HepG2 (cell line): ENCODE results near the gene LBR. TPM values are rescaled to one million over a fixed set of nuclear protein-coding genes. Genes with fewer than 3 reads are reported as not detected.
A peak's percentile ranks its signal among the peaks of the same experiment; 100 is the strongest.

ENCODE experiments used
- BORCS8-MEF2B ChIP-seq: sonication (generic); formaldehyde crosslinking; IDR thresholded peaks from 2 replicates; pipeline ENCODE4 v1.8.0; 2022; ENCODE audit warnings: mild to moderate bottlenecking, missing genetic modification reagents
- DMTF1 ChIP-seq: sonication (generic); formaldehyde crosslinking; IDR thresholded peaks from 2 replicates; pipeline ENCODE4 v1.4.0; 2020; ENCODE audit warnings: mild to moderate bottlenecking, missing genetic modification reagents
- DR1 ChIP-seq: sonication (generic); formaldehyde crosslinking; IDR thresholded peaks from 2 replicates; pipeline ENCODE4 v1.8.0; 2021; ENCODE audit warnings: mild to moderate bottlenecking, missing genetic modification reagents, inconsistent platforms
- DZIP1 ChIP-seq: sonication (generic); formaldehyde crosslinking; IDR thresholded peaks from 2 replicates; pipeline ENCODE4 v1.5.0; 2020; ENCODE audit warnings: mild to moderate bottlenecking, missing genetic modification reagents
- MAF1 ChIP-seq: sonication (generic); formaldehyde crosslinking; IDR thresholded peaks from 2 replicates; pipeline ENCODE4 v1.5.0; 2020; ENCODE audit warnings: missing genetic modification reagents, borderline replicate concordance
- NFYB ChIP-seq: sonication (generic); formaldehyde crosslinking; IDR thresholded peaks from 2 replicates; pipeline ENCODE4 v1.4.0; 2020; ENCODE audit warnings: missing genetic modification reagents
- PHF5A ChIP-seq: IDR thresholded peaks from one replicate; pipeline ENCODE4 v1.6.1; 2018; ENCODE audit warnings: low read depth, missing genetic modification reagents; ENCODE audit not compliant: unreplicated experiment
- U2AF1 ChIP-seq: fragments of 200-400 bp; formaldehyde crosslinking; optimal IDR thresholded peaks from 2 replicates; pipeline ENCODE3; 2017; ENCODE audit warnings: mild to moderate bottlenecking, low read depth, low read length
- XRCC5 ChIP-seq: fragments of 200-400 bp; formaldehyde crosslinking; optimal IDR thresholded peaks from 2 replicates; pipeline ENCODE3; 2017; ENCODE audit warnings: mild to moderate bottlenecking, low read length
- YEATS4 ChIP-seq: sonication (generic); formaldehyde crosslinking; IDR thresholded peaks from 2 replicates; pipeline ENCODE4 v1.4.0; 2020; ENCODE audit warnings: missing genetic modification reagents, borderline replicate concordance
- ZNF225 ChIP-seq: sonication (generic); formaldehyde crosslinking; IDR thresholded peaks from 2 replicates; pipeline ENCODE4 v1.4.0; 2020; ENCODE audit warnings: mild to moderate bottlenecking, missing genetic modification reagents
- ZNF24 ChIP-seq: fragments of 450-650 bp; IDR thresholded peaks from 2 replicates; pipeline ENCODE4 v1.6.1; 2017; ENCODE audit warnings: antibody characterized with exemption, mild to moderate bottlenecking
- ZNF274 ChIP-seq: sonication (generic); formaldehyde crosslinking; IDR thresholded peaks from 2 replicates; pipeline ENCODE4 v1.5.1; 2020; ENCODE audit warnings: mild to moderate bottlenecking, missing genetic modification reagents
- ZNF296 ChIP-seq: sonication (generic); formaldehyde crosslinking; conservative IDR thresholded peaks from 2 replicates; pipeline ENCODE4 v1.5.0; 2020; ENCODE audit warnings: mild to moderate bottlenecking, missing genetic modification reagents
- ZNF446 ChIP-seq: sonication (generic); formaldehyde crosslinking; IDR thresholded peaks from 2 replicates; pipeline ENCODE4 v1.5.0; 2020; ENCODE audit warnings: mild to moderate bottlenecking, missing genetic modification reagents
- ZNF468 ChIP-seq: sonication (generic); formaldehyde crosslinking; IDR thresholded peaks from 2 replicates; pipeline ENCODE4 v1.8.0; 2022; ENCODE audit warnings: mild to moderate bottlenecking, moderate library complexity, missing genetic modification reagents
- ZUFSP ChIP-seq: sonication (generic); formaldehyde crosslinking; IDR thresholded peaks from 2 replicates; pipeline ENCODE4 v1.9.0; 2021; ENCODE audit warnings: missing genetic modification reagents, mild to moderate bottlenecking, borderline replicate concordance
- ZZZ3 ChIP-seq: sonication (generic); formaldehyde crosslinking; IDR thresholded peaks from 2 replicates; pipeline ENCODE4 v1.4.0; 2020; ENCODE audit warnings: missing genetic modification reagents, mild to moderate bottlenecking, borderline replicate concordance
- polyA plus RNA-seq, 8 experiments: library from polyadenylated mRNA; depleted of rRNA in 3 of 8; stranded (reverse) in 7 of 8; unstranded in 1 of 8; fragments of >200 nt; fragmentation: Illumina TruSeq in 4 of 8; extraction: Trizol in 4 of 8; gene quantifications; 2 replicates each; pipeline versions ENCODE4 v1.2.1 to v1.2.3, GENCODE V29; 2011 to 2016; ENCODE audit warnings: low read depth in 4 of 8, missing spikeins in 1 of 8, mixed read lengths in 1 of 8; ENCODE audit not compliant: insufficient read depth in 1 of 8
- total RNA-seq, 5 experiments: library from RNA; depleted of rRNA; stranded (reverse); fragments of >200 nt; fragmentation: Illumina TruSeq; extraction: Trizol; gene quantifications; 2 replicates each; pipeline ENCODE4 v1.2.3, GENCODE V29; 2016; ENCODE audit warnings: low read depth in 1 of 5
- TF ChIP-seq, protein P1 (sequence below): sonication (generic); formaldehyde crosslinking; IDR thresholded peaks from 2 replicates; pipeline ENCODE4 v1.4.0; 2020; ENCODE audit warnings: low read depth, missing genetic modification reagents

LBR gene
- total and polyA plus RNA-seq, 2 of the 13 experiments (the other 11 are each of a cell fraction or from before 2014, with no cell fraction given), result 38.9 to 76.7 TPM

- TF ChIP-seq, protein P1, sequence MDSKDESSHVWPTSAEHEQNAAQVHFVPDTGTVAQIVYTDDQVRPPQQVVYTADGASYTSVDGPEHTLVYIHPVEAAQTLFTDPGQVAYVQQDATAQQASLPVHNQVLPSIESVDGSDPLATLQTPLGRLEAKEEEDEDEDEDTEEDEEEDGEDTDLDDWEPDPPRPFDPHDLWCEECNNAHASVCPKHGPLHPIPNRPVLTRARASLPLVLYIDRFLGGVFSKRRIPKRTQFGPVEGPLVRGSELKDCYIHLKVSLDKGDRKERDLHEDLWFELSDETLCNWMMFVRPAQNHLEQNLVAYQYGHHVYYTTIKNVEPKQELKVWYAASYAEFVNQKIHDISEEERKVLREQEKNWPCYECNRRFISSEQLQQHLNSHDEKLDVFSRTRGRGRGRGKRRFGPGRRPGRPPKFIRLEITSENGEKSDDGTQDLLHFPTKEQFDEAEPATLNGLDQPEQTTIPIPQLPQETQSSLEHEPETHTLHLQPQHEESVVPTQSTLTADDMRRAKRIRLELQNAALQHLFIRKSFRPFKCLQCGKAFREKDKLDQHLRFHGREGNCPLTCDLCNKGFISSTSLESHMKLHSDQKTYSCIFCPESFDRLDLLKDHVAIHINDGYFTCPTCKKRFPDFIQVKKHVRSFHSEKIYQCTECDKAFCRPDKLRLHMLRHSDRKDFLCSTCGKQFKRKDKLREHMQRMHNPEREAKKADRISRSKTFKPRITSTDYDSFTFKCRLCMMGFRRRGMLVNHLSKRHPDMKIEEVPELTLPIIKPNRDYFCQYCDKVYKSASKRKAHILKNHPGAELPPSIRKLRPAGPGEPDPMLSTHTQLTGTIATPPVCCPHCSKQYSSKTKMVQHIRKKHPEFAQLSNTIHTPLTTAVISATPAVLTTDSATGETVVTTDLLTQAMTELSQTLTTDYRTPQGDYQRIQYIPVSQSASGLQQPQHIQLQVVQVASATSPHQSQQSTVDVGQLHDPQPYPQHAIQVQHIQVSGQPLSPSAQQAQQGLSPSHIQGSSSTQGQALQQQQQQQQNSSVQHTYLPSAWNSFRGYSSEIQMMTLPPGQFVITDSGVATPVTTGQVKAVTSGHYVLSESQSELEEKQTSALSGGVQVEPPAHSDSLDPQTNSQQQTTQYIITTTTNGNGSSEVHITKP (CRISPR knock-in tag), result peak; percentile 28; the same call in 1 of the 2 replicates
- TF ChIP-seq ZNF446 (CRISPR knock-in tag) (no peak), ZNF296 (CRISPR knock-in tag) (no peak), DMTF1 (CRISPR knock-in tag) (no peak), ZNF225 (CRISPR knock-in tag) (no peak), BORCS8-MEF2B (peak; percentile 82), ZNF274 (CRISPR knock-in tag) (peak; percentile 46; the same call in 1 of the 2 replicates), PHF5A (CRISPR knock-in tag) (no peak), U2AF1 (no peak), NFYB (CRISPR knock-in tag) (no peak), DR1 (CRISPR knock-in tag) (no peak), DZIP1 (CRISPR knock-in tag) (no peak), ZNF468 (CRISPR knock-in tag) (no peak), MAF1 (no peak), YEATS4 (CRISPR knock-in tag) (no peak), ZUFSP (CRISPR knock-in tag) (no peak), ZZZ3 (CRISPR knock-in tag) (no peak), XRCC5 (peak; percentile 91), ZNF24 (peak; percentile 68)
Measured at GRCh38 chr1:225474986-225475820, 47.4 kb upstream of the LBR start (continued).
